Aorta (tissue), 5 donors: ENCODE results near the gene ZFP42. TPM values are rescaled to one million over a fixed set of nuclear protein-coding genes. Genes with fewer than 3 reads are reported as not detected.

ENCODE experiments used
- ATAC-seq: fragments of 200-7000 bp; cut with Tn5 transposase; one replicate; pipeline ENCODE4 v1.9.1; 2022; ENCODE audit warnings: moderate library complexity; ENCODE audit not compliant: low FRiP score
- DNase-seq, 2 donors: peaks; one replicate each; pipeline ENCODE4 v3.0.0-alpha.2; 2020
- H3K27ac ChIP-seq, 2 donors: one replicate each; pipeline ENCODE4 v1.5.1; 2013; ENCODE audit warnings: low read length in 2 of 2, mild to moderate bottlenecking in 2 of 2, moderate library complexity in 2 of 2, control low read depth in 1 of 2, inconsistent platforms in 1 of 2, low read depth in 1 of 2
- H3K27me3 ChIP-seq, 2 donors: one replicate each; pipeline ENCODE4 v1.6.1; 2013; ENCODE audit warnings: control low read depth in 1 of 2, low read length in 1 of 2, mild to moderate bottlenecking in 1 of 2, moderate library complexity in 1 of 2; ENCODE audit not compliant: insufficient read depth in 2 of 2, control insufficient read depth in 1 of 2
- H3K36me3 ChIP-seq, 2 donors: one replicate each; pipeline ENCODE4 v1.6.1; 2013; ENCODE audit warnings: control low read depth in 1 of 2, low read length in 1 of 2, mild to moderate bottlenecking in 1 of 2; ENCODE audit not compliant: insufficient read depth in 2 of 2, control insufficient read depth in 1 of 2
- H3K4me1 ChIP-seq, 2 donors: one replicate each; pipeline ENCODE4 v1.6.1; 2013; ENCODE audit warnings: low read length in 2 of 2, control low read depth in 1 of 2, mild to moderate bottlenecking in 1 of 2, moderate library complexity in 1 of 2; ENCODE audit not compliant: insufficient read depth in 2 of 2, control insufficient read depth in 1 of 2
- H3K4me3 ChIP-seq, 2 donors: one replicate each; pipeline ENCODE4 v1.5.1; 2013; ENCODE audit warnings: low read length in 2 of 2, control low read depth in 1 of 2, mild to moderate bottlenecking in 1 of 2
- H3K9me3 ChIP-seq: one replicate; pipeline ENCODE4 v1.6.1; 2013; ENCODE audit warnings: mild to moderate bottlenecking, low read length; ENCODE audit not compliant: control insufficient read depth
- WGBS, 2 donors: extraction: QIAGEN DNeasy Blood & Tissue Kit; methylation state at CpG; one replicate each; pipeline ENCODE4 v1.1.7; 2013; 5-methylcytosine and 5-hydroxymethylcytosine counted together
- intact Hi-C, 2 donors: fragments of 100-400 bp; cut with DNase I; formaldehyde crosslinking; loops; one replicate each; pipeline versions ENCODE4 v1.14.2 to v1.15.0; 2022
- polyA plus RNA-seq, 2 donors: library from polyadenylated mRNA; stranded (reverse); fragments of 200-250 nt; gene quantifications; one replicate each; pipeline ENCODE4 v1.2.3, GENCODE V29; 2013
- total RNA-seq, 2 donors: library from RNA; stranded (reverse); fragmentation: NEBNext Ultra II Directional; extraction: Animal tissue kit (Norgen Biotek cat#: 25700); gene quantifications; one replicate each; pipeline ENCODE4 v1.2.1, GENCODE V29; 2021
- donor health status: healthy with polysubstance abuse.
- donor health status: Bipolar disorder and iron deficiency.
- donor health status: DM: no; HTN: no; CAD: no.
- donor health status: DM: no; HTN: no; CAD: no.
- donor health status: DM: yes; HTN: yes; CAD: no.

ZFP42 gene
- total and polyA plus RNA-seq, 4 donors, result not detected

GRCh38 chr4:188015025-188015940 lies 19.7 kb downstream of the ZFP42 start:
- 70 to 78% methylated on average over 14 of the region's 14 CpGs for WGBS, 2 donors
- intact Hi-C loops, result no loop called here
- Histone ChIP-seq H3K27ac (no peak overlapping the region), H3K27me3 (no peaks in the 10 kb centered on the region), H3K36me3 (no peaks in the 10 kb centered on the region), H3K9me3 (no peaks in the 10 kb centered on the region), H3K4me1 (no peaks in the 10 kb centered on the region), H3K4me3 (no peak overlapping the region)
- no peak for DNase-seq
- ATAC-seq, result no peak

- DNase-seq, result no peak
- no peak overlapping the region for H3K27ac ChIP-seq
- WGBS, 2 donors, result 50 to 57% methylated on average over 7 of the region's 7 CpGs
- no peak overlapping the region for H3K4me3 ChIP-seq
- no peak for ATAC-seq
- intact Hi-C loops, result no loop called here
- H3K4me1 ChIP-seq, result no peaks in the 10 kb centered on the region
- H3K36me3 ChIP-seq, result no peaks in the 10 kb centered on the region
- no peaks in the 10 kb centered on the region for H3K27me3 ChIP-seq
- no peaks in the 10 kb centered on the region for H3K9me3 ChIP-seq
Measured at GRCh38 chr4:188016754-188017153, 21.2 kb downstream of the ZFP42 start.

- Histone ChIP-seq H3K27ac (no peak overlapping the region), H3K4me3 (no peak overlapping the region), H3K36me3 (no peaks in the 10 kb centered on the region), H3K9me3 (no peaks in the 10 kb centered on the region), H3K27me3 (no peaks in the 10 kb centered on the region), H3K4me1 (no peaks in the 10 kb centered on the region)
- DNase-seq (no peak), ATAC-seq (no peak)
- 70 to 81% methylated on average over 6 of the region's 6 CpGs for WGBS, 2 donors
- intact Hi-C loops, result no loop called here
Measured at GRCh38 chr4:188018262-188018661, 22.7 kb downstream of the ZFP42 start.

- Histone ChIP-seq H3K27me3 (no peaks in the 10 kb centered on the region), H3K27ac (no peak overlapping the region), H3K4me3 (no peak overlapping the region), H3K9me3 (no peaks in the 10 kb centered on the region), H3K4me1 (no peaks in the 10 kb centered on the region), H3K36me3 (no peaks in the 10 kb centered on the region)
- DNase-seq, result no peak
- no peak for ATAC-seq
- intact Hi-C loops, result no loop called here
- WGBS, 2 donors, result 86 to 87% methylated on average over 5 of the region's 5 CpGs
Measured at GRCh38 chr4:188021548-188022249, 26.1 kb downstream of the ZFP42 start.

- ATAC-seq, result no peak
- 96% methylated on average over 6 of the region's 6 CpGs for WGBS, 2 donors
Measured at GRCh38 chr4:188023682-188024081, 28.1 kb downstream of the ZFP42 start.

GRCh38 chr4:188025476-188025875 lies 29.9 kb downstream of the ZFP42 start:
- no peaks in the 10 kb centered on the region for H3K4me1 ChIP-seq
- H3K27ac ChIP-seq, result no peak overlapping the region
- 93 to 96% methylated on average over 2 of the region's 2 CpGs for WGBS, 2 donors
- H3K9me3 ChIP-seq, result no peaks in the 10 kb centered on the region
- no peaks in the 10 kb centered on the region for H3K27me3 ChIP-seq
- no peaks in the 10 kb centered on the region for H3K36me3 ChIP-seq
- DNase-seq (no peak), ATAC-seq (no peak)
- no peak overlapping the region for H3K4me3 ChIP-seq
- intact Hi-C loops, result no loop called here

More at GRCh38 chr4:188023682-188024081, 28.1 kb downstream of the ZFP42 start:
- H3K9me3 ChIP-seq, result no peaks in the 10 kb centered on the region
- no peak for DNase-seq
- H3K4me3 ChIP-seq, result no peak overlapping the region
- no peak overlapping the region for H3K27ac ChIP-seq
- intact Hi-C loops, result no loop called here
- no peaks in the 10 kb centered on the region for H3K27me3 ChIP-seq
- H3K4me1 ChIP-seq, result no peaks in the 10 kb centered on the region
- no peaks in the 10 kb centered on the region for H3K36me3 ChIP-seq

GRCh38 chr4:188029114-188029513 lies 33.5 kb downstream of the ZFP42 start:
- H3K27ac ChIP-seq, result no peak overlapping the region
- H3K36me3 ChIP-seq, result no peaks in the 10 kb centered on the region
- WGBS, 2 donors, result 94 to 98% methylated on average over 13 of the region's 13 CpGs
- H3K4me1 ChIP-seq, result no peaks in the 10 kb centered on the region
- H3K9me3 ChIP-seq, result no peaks in the 10 kb centered on the region
- ATAC-seq (no peak), DNase-seq (no peak)
- no peak overlapping the region for H3K4me3 ChIP-seq
- H3K27me3 ChIP-seq, result no peaks in the 10 kb centered on the region
- intact Hi-C loops, result no loop called here

GRCh38 chr4:188030401-188030800 lies 34.8 kb downstream of the ZFP42 start:
- WGBS, 2 donors, result 94 to 95% methylated on average over 3 of the region's 3 CpGs
- DNase-seq (no peak), ATAC-seq (no peak)
- Histone ChIP-seq H3K4me1 (no peaks in the 10 kb centered on the region), H3K4me3 (no peak overlapping the region), H3K9me3 (no peaks in the 10 kb centered on the region), H3K27ac (no peak overlapping the region), H3K27me3 (no peaks in the 10 kb centered on the region), H3K36me3 (no peaks in the 10 kb centered on the region)
- intact Hi-C loops, result loop anchor here in 1 of 2 donors (10.0 kb wide), 2 partner anchors 164 to 1306 kb away; partner anchors contain the start of gene FAT1
